NB4 (cell line): ENCODE data around the gene ESRRA.

Experiments used
- MAX ChIP-seq: IDR thresholded peaks from 2 replicates; pipeline ENCODE4 v1.6.1; 2011; ENCODE audit warnings: low read depth, low read length
- MYC ChIP-seq: IDR thresholded peaks from 2 replicates; pipeline ENCODE4 v1.6.1; 2011; ENCODE audit warnings: low read depth, low read length
- TF ChIP-seq, protein P1 (sequence below): IDR thresholded peaks from one replicate; pipeline ENCODE4 v1.5.1; 2012; ENCODE audit warnings: low read depth, low read length

GRCh38 chr11:64304032-64304315 lies 1.4 kb upstream of the ESRRA start:
- TF ChIP-seq, protein P1, sequence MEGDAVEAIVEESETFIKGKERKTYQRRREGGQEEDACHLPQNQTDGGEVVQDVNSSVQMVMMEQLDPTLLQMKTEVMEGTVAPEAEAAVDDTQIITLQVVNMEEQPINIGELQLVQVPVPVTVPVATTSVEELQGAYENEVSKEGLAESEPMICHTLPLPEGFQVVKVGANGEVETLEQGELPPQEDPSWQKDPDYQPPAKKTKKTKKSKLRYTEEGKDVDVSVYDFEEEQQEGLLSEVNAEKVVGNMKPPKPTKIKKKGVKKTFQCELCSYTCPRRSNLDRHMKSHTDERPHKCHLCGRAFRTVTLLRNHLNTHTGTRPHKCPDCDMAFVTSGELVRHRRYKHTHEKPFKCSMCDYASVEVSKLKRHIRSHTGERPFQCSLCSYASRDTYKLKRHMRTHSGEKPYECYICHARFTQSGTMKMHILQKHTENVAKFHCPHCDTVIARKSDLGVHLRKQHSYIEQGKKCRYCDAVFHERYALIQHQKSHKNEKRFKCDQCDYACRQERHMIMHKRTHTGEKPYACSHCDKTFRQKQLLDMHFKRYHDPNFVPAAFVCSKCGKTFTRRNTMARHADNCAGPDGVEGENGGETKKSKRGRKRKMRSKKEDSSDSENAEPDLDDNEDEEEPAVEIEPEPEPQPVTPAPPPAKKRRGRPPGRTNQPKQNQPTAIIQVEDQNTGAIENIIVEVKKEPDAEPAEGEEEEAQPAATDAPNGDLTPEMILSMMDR = no peak
- TF ChIP-seq MYC (no peak), MAX (no peak)
